Sigmoid colon (tissue), 7 donors: ENCODE results near the gene SMURF2. TPM values are rescaled to one million over a fixed set of nuclear protein-coding genes. Genes with fewer than 3 reads are reported as not detected.

Source experiments
- DNase-seq: peaks from one replicate; pipeline ENCODE4 v3.0.0-alpha.2; 2019
- H3K27ac ChIP-seq, 4 donors: fragments of 200-600 bp; sonication (generic); one replicate each; pipeline ENCODE4 v1.5.1; 2016 to 2019; ENCODE audit warnings: mild to moderate bottlenecking in 1 of 4
- H3K27me3 ChIP-seq, 3 donors: fragments of 200-600 bp; sonication (generic); one replicate each; pipeline ENCODE4 v1.5.1; 2019; ENCODE audit warnings: mild to moderate bottlenecking in 1 of 3
- H3K36me3 ChIP-seq, 4 donors: fragments of 200-600 bp; sonication (generic); one replicate each; pipeline ENCODE4 v1.5.1; 2016 to 2019
- H3K4me1 ChIP-seq, 4 donors: fragments of 200-600 bp; sonication (generic); one replicate each; pipeline ENCODE4 v1.5.1; 2017 to 2019
- H3K4me3 ChIP-seq, 4 donors: fragments of 200-600 bp; sonication (generic); one replicate each; pipeline ENCODE4 v1.5.1; 2017 to 2019; ENCODE audit warnings: mild to moderate bottlenecking in 2 of 4, moderate library complexity in 1 of 4
- H3K9me3 ChIP-seq, 4 donors: fragments of 200-600 bp in 3 of 4; sonication (generic) in 3 of 4; one replicate each; pipeline versions ENCODE4 v1.5.1 to v1.6.1; 2013 to 2019
- CTCF ChIP-seq, 4 experiments: fragments of 450-650 bp in 3 of 4; fragments of 200-600 bp in 1 of 4; IDR thresholded peaks; one replicate each; pipeline ENCODE4 v1.5.1; 2016 to 2019; ENCODE audit warnings: antibody characterized with exemption in 4 of 4, mild to moderate bottlenecking in 3 of 4, moderate library complexity in 2 of 4
- EP300 ChIP-seq, 4 donors: sonication (generic); formaldehyde crosslinking; IDR thresholded peaks; one replicate each; pipeline ENCODE4 v1.6.1; 2017; ENCODE audit warnings: antibody characterized with exemption in 4 of 4
- POLR2A ChIP-seq, 2 donors: fragments of 450-650 bp; IDR thresholded peaks; one replicate each; pipeline ENCODE4 v1.6.1; 2016; ENCODE audit warnings: antibody characterized with exemption in 2 of 2, mild to moderate bottlenecking in 2 of 2, moderate library complexity in 2 of 2
- POLR2AphosphoS5 ChIP-seq, 4 donors: sonication (generic); formaldehyde crosslinking; IDR thresholded peaks; one replicate each; pipeline ENCODE4 v1.6.1; 2017; ENCODE audit warnings: antibody characterized with exemption in 4 of 4
- WGBS, 2 donors: extraction: QIAGEN DNeasy Blood & Tissue Kit; methylation state at CpG; one replicate each; pipeline ENCODE4 v1.1.7; 2013; 5-methylcytosine and 5-hydroxymethylcytosine counted together
- intact Hi-C: fragments of 100-400 bp; cut with DNase I; formaldehyde crosslinking; loops from one replicate; pipeline ENCODE4 v1.15.1; 2023
- polyA plus RNA-seq, 3 donors: library from polyadenylated mRNA; stranded (reverse); fragments of 200-250 nt; gene quantifications; one replicate each; pipeline ENCODE4 v1.2.3, GENCODE V29; 2013
- total RNA-seq, 4 donors: library from RNA; depleted of rRNA; stranded (reverse); fragments of >200 nt; gene quantifications; one replicate each; pipeline ENCODE4 v1.1.0, GENCODE V29; 2016
- donor health status: healthy with polysubstance abuse.
- donor health status: Bipolar disorder and iron deficiency.
- donor health status: healthy.

SMURF2 gene
- total and polyA plus RNA-seq, 7 donors = 5.8 to 30.2 (median 23.8) TPM

- TF ChIP-seq EP300 (IDR thresholded peaks at IDR 0.05) (no peak), POLR2A (IDR thresholded peaks at IDR 0.05) (no peak), POLR2AphosphoS5 (IDR thresholded peaks at IDR 0.05) (no peak), CTCF (IDR thresholded peaks at IDR 0.05) (no peak)
- H3K4me3 ChIP-seq = no peak overlapping the region
- peak overlapping the region; percentile 10 to 41 (median 33) for H3K27ac ChIP-seq
- 11 to 53% methylated on average over 8 of the region's 8 CpGs for WGBS, 2 donors
- H3K36me3 ChIP-seq = no peaks in the 10 kb centered on the region
- H3K9me3 ChIP-seq = no peaks in the 10 kb centered on the region
- no peaks in the 10 kb centered on the region for H3K27me3 ChIP-seq
- DNase-seq = no peak
- H3K4me1 ChIP-seq = peaks cover 0 to 18% (median 10%) of the 10 kb centered on the region in 4 donors
- intact Hi-C loops = no loop called here
Observed at GRCh38 chr17:64706224-64707049, 44.3 kb upstream of the SMURF2 start.

GRCh38 chr17:64702815-64703214, 40.7 kb upstream of the SMURF2 start:
- no peak overlapping the region for H3K4me3 ChIP-seq
- TF ChIP-seq POLR2AphosphoS5 (IDR thresholded peaks at IDR 0.05) = no peak
- TF ChIP-seq CTCF (IDR thresholded peaks at IDR 0.05) = no peak
- TF ChIP-seq EP300 (IDR thresholded peaks at IDR 0.05) = no peak
- TF ChIP-seq POLR2A (IDR thresholded peaks at IDR 0.05) = no peak
- H3K36me3 ChIP-seq = no peaks in the 10 kb centered on the region
- WGBS, 2 donors = 90 to 92% methylated on average over 2 of the region's 2 CpGs
- peaks cover 0 to 12% (median 10%) of the 10 kb centered on the region in 4 donors for H3K4me1 ChIP-seq
- H3K27me3 ChIP-seq = no peaks in the 10 kb centered on the region
- H3K27ac ChIP-seq = no peak overlapping the region
- intact Hi-C loops = no loop called here
- no peak for DNase-seq
- no peaks in the 10 kb centered on the region for H3K9me3 ChIP-seq

- Histone ChIP-seq H3K9me3 (no peaks in the 10 kb centered on the region), H3K36me3 (no peaks in the 10 kb centered on the region), H3K27ac (no peak overlapping the region), H3K4me3 (no peak overlapping the region), H3K4me1 (no peaks in the 10 kb centered on the region), H3K27me3 (no peaks in the 10 kb centered on the region)
- intact Hi-C loops = no loop called here
- TF ChIP-seq EP300 (IDR thresholded peaks at IDR 0.05) = no peak
- no peak for TF ChIP-seq POLR2A (IDR thresholded peaks at IDR 0.05)
- no peak for TF ChIP-seq CTCF (IDR thresholded peaks at IDR 0.05)
- no peak for TF ChIP-seq POLR2AphosphoS5 (IDR thresholded peaks at IDR 0.05)
- 84 to 91% methylated on average over 2 of the region's 2 CpGs for WGBS, 2 donors
- DNase-seq = no peak
Observed at GRCh38 chr17:64698725-64699124, 36.6 kb upstream of the SMURF2 start.

- WGBS, 2 donors = 20 to 69% methylated on average over 5 of the region's 5 CpGs
- intact Hi-C loops = no loop called here
Observed at GRCh38 chr17:64694207-64694606, 32.1 kb upstream of the SMURF2 start.

GRCh38 chr17:64692187-64692586, 30.1 kb upstream of the SMURF2 start:
- intact Hi-C loops = no loop called here
- WGBS, 2 donors = 82 to 89% methylated on average over 3 of the region's 3 CpGs
- H3K4me3 ChIP-seq = no peak overlapping the region
- TF ChIP-seq CTCF (IDR thresholded peaks at IDR 0.05) (no peak), EP300 (IDR thresholded peaks at IDR 0.05) (no peak), POLR2AphosphoS5 (IDR thresholded peaks at IDR 0.05) (no peak), POLR2A (IDR thresholded peaks at IDR 0.05) (no peak)
- H3K9me3 ChIP-seq = no peaks in the 10 kb centered on the region
- no peaks in the 10 kb centered on the region for H3K36me3 ChIP-seq
- no peaks in the 10 kb centered on the region for H3K27me3 ChIP-seq
- DNase-seq = no peak
- H3K4me1 ChIP-seq = no peaks in the 10 kb centered on the region
- no peak overlapping the region for H3K27ac ChIP-seq

More at GRCh38 chr17:64694207-64694606, 32.1 kb upstream of the SMURF2 start:
- Histone ChIP-seq H3K27ac (no peak overlapping the region), H3K4me1 (no peaks in the 10 kb centered on the region), H3K36me3 (no peaks in the 10 kb centered on the region), H3K9me3 (no peaks in the 10 kb centered on the region), H3K4me3 (no peak overlapping the region), H3K27me3 (no peaks in the 10 kb centered on the region)
- no peak for DNase-seq
- no peak for TF ChIP-seq POLR2A (IDR thresholded peaks at IDR 0.05)
- peak in 1 of 4 donors; percentile 9 for TF ChIP-seq POLR2AphosphoS5 (IDR thresholded peaks at IDR 0.05)
